HG03439 (cell line): ENCODE measurements around the gene REXO2.

Experiments
- ATAC-seq: cut with Tn5 transposase; IDR thresholded peaks from one replicate; pipeline ENCODE4 v1.9.1; 2021; ENCODE audit warnings: mild to moderate bottlenecking, moderate library complexity; ENCODE audit not compliant: unreplicated experiment

Gene REXO2

DNA sequence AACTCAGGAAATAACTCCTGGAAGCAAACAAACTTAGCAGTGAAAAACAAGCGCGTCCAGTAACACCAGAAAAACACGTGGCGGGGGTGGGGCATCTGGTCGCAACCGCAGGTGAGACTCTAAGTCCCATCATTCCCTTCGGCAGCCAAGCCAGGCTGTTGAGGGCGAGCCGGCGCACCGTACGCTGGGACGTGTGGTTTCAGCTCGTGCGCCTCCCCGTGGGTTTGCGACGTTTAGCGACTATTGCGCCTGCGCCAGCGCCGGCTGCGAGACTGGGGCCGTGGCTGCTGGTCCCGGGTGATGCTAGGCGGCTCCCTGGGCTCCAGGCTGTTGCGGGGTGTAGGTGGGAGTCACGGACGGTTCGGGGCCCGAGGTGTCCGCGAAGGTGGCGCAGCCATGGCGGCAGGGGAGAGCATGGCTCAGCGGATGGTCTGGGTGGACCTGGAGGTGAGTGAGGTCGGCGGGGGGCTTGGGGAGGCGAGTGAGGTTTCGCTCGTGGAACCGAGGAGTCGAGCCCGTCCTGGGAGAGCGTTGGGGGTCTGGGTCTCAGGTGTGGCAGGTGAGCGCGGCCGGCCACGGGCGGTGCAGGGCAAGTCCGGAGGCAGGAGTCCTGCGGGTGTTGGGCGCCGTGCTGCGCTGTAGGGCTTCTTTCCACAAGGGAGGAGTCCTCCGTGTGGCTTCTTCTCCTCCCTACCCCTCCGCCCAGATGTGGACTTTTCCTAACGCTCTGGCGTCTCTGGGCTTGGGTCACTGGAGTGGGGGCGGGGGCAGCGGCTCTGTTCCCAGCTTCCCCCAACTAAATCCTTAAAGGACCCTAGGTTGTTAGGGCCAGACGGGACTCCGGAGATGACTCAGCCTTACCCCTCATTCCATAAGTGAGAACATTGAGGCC lies at the start of gene REXO2:
Gene REXO2 (plus strand): TSS at position 239 of the 892 bp plus-strand sequence. CDS start 62 bp downstream, at position 301.
- ATAC-seq, result peak; percentile 100

- ATAC-seq, result no peak
Observed at GRCh38 chr11:114392735-114393667, 46.3 kb upstream of the REXO2 start.

DNA sequence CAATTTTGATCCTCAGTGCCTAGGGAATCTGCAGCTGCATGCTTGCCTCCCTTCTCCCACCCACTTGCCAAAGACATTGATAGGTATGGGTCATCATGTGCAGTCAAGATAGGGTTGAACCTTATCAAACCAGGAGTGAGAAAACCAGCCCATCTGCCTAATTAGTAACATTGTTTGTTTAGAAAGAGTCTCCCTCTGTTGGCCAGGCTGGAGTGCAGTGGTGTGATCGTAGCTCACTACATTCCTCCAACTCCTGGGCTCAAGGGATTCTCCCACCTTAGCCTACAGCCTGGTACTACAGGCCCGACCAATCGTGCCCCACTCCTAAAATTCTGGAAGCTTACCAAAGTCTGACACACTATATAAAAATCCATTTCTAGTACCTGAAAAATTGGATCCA lies 43.5 kb upstream of the REXO2 start:
- ATAC-seq, result no peak

DNA sequence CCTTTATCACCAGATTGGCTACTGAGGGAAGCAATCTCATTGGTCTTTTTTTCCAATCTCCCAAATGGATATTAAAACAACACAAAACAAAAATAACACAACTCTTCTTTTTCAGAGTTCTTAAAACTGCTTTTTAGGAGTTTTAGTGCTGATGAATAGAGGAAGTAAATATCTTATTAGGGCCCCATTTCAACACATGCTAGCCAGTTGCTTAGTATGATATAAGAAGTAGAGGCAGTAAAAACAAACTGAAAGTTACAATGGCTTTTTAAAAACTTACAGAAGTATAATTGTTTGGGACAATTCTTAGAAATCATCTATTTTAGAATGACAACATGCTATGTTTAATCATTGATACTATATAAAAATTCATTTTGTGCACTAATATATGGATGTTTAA lies 42.4 kb upstream of the REXO2 start:
- ATAC-seq, result no peak

- ATAC-seq, result no peak
Observed at GRCh38 chr11:114397349-114397982, 41.8 kb upstream of the REXO2 start.

DNA sequence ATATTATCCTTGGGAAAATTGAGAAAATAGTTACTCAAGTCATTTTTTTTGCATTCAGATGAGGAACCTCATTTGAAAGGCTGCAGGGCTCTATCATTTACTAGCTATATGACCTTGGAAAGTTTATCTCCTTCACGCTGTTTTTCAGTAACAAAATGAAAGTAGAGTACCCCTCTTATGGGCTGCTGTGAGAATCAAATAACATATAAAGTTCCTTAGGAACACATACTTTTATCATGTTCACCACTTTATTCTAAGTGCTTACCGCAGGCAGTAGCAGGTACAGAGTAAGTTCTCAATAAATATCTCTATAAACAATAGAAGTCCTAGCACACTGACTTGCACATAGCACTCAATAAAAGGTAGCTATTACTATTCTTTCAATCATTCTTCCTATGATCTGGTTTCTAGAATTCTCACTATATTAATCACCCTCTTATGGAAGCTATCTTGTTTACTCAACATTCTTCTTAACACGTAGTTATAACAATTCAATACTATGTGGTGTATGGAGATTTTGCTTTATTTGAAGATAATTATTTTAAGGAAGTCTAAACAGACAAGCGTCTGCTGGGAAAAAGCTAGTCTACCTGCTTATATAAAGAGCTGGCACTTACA lies 40.9 kb upstream of the REXO2 start:
- no peak for ATAC-seq

DNA sequence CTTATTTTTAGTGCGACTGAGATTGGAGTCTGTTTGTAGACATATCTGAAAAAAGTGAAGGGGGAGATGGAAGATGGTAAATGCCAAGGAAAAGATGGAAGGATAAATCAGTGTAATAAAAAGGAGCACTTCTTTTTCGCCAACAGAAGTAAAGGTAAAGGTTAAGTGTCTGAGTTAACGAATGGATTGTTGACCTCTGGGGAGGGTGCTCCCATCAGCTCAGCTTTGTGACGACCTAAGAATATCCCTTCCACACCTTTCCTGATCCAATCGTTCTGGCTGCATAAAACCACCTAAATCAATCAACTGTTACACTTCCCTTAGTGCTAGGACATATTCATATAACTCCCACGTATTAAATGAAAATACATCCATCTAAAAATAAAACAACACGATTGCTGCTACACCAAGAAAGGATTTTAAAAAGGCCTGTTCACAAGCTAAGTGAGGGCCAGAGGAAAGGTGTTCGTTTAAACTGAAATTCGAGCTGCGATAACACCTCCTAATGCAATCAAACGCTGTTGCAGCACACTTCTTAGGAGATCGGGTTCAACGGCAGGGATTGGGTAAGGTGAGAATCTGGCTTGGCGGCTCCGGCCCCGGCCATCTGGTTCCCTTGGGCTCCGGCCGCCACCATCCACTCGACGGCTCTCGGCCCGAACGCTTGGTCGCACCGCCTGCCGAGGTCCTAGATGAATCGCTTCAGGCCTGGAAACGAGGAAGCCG lies 39.6 kb upstream of the REXO2 start:
- ATAC-seq, result peak; percentile 31

GRCh38 chr11:114400216-114400914 lies 38.9 kb upstream of the REXO2 start, which contains the start of the genes C11orf71 and RBM7:
TSS of gene C11orf71 (minus strand) at chr11:114400511. CDS start at chr11:114400331, 180 bp downstream.
TSS of gene RBM7 (plus strand) at chr11:114400666. CDS start at chr11:114400672, 6 bp downstream.
- peak; percentile 94 for ATAC-seq

DNA sequence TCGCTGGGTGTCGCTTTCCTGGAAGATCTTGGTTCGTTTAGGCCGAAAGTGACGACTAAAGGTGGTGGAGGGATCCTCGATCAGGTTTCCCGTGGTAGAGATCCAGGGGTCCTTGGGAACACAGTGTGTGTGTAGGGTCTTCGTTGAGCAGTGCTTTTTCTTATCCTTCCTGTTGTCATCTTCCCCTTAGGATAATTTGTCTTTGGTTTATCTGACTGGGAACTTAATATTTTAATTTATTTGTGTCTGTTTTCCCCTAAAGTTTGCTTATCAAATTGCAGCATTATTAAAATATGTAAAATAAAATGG lies 38.4 kb upstream of the REXO2 start:
- no peak for ATAC-seq

- no peak for ATAC-seq
Observed at GRCh38 chr11:114401311-114401710, 38.0 kb upstream of the REXO2 start.

- no peak for ATAC-seq
Observed at GRCh38 chr11:114412946-114413345, 26.3 kb upstream of the REXO2 start.

GRCh38 chr11:114413958-114414357 lies 25.3 kb upstream of the REXO2 start:
- ATAC-seq, result no peak

- ATAC-seq, result no peak
Observed at GRCh38 chr11:114416441-114416961, 22.8 kb upstream of the REXO2 start.

DNA sequence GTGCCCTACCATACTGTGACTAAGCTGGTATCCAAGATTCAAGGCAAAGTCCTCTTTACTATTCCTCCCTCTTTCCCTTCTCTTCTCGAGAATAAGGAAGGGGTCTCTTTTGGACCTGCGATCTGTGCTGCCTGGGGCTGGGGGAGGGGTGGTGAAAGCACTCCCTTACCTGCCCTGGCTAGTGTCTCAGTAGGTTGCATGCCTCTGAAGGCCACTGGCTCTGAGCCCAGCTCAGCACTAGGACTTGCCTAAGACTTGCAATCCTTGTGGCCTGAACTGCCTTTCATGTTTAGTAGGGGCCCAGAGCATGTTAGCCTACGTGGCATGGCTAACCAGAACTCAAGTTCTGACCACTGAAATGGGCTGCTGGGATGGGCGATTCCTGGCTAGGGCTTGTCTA lies 13.0 kb upstream of the REXO2 start:
- no peak for ATAC-seq

DNA sequence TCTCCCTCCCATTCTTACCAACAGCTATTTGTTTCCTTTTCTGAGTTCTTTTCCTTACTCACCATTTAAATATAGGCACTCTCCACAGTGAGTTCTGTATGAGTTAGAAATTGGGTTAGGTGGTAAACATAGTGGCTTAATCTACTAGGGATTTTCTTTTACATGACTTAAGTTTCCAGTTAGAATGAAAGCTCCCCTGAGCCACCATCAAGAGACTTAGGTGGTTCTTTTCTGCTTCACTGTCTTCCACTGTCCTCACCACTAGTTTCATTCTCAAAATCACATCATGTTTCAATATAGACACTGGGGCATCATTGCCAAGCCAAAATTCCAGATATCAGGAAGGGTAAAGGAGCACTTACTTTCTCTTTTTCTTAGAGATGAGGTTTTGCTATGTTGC lies 9.0 kb upstream of the REXO2 start:
- ATAC-seq, result no peak

DNA sequence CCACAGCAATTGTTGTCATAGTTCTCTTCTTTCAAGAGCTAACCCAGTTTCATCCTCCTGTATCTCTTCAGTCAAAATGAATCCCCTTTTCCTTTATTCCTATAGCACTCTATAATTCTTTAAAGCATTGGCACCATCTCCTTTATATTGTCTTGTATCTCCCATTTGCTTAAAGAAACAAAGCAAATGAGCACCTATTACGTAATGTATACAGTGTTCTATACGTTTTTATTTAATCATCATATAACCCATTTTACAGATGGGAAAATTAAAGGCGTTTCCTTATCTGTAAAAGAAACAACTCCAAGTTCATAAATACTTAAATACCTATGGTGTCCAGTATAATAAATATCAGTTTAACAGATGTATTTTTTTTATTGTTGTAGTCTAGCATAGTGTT lies 6.4 kb upstream of the REXO2 start:
- ATAC-seq, result no peak

- ATAC-seq, result no peak
Observed at GRCh38 chr11:114433376-114433775, 5.9 kb upstream of the REXO2 start.

DNA sequence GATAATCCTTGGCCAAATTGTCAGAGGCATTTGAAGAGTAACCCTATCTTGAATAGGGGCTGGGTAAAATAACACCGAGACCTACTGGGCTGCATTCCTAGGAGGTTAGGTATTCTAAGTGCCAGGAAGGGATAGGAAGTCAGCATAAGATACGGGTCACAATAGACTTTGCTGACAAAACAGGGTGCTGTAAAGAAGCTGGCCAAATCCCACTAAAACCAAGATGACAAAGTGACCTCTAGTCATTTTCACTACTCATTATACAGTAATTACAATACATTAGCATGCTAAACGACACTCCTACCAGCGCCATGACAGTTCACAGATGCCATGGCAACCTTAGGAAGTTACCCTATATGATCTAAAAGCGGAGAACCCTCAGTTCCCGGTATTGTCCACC lies 964 bp upstream of the REXO2 start:
- no peak for ATAC-seq
